Ishikawa (cell line): ENCODE data around the gene KIF24.

Source experiments
- CEBPB ChIP-seq: IDR thresholded peaks from 2 replicates; pipeline ENCODE4 v1.6.1; 2012
- CREB1 ChIP-seq: IDR thresholded peaks from 2 replicates; pipeline ENCODE4 v1.6.1; 2012; ENCODE audit warnings: low read depth
- NFIC ChIP-seq: IDR thresholded peaks from 2 replicates; pipeline ENCODE4 v1.6.1; 2012
- RAD21 ChIP-seq: IDR thresholded peaks from 2 replicates; pipeline ENCODE4 v1.6.1; 2012; ENCODE audit warnings: low read depth
- TCF12 ChIP-seq: IDR thresholded peaks from 2 replicates; pipeline ENCODE4 v1.6.1; 2012; ENCODE audit warnings: low read depth
- TEAD4 ChIP-seq: IDR thresholded peaks from 2 replicates; pipeline ENCODE4 v1.6.1; 2012
- YY1 ChIP-seq: IDR thresholded peaks from 2 replicates; pipeline ENCODE4 v1.6.1; 2012; ENCODE audit warnings: low read depth
- TF ChIP-seq, protein P1 (sequence below): IDR thresholded peaks from 2 replicates; pipeline ENCODE4 v1.6.1; 2012; ENCODE audit warnings: low read depth, mild to moderate bottlenecking
- TF ChIP-seq, protein P2 (sequence below): IDR thresholded peaks from 2 replicates; pipeline ENCODE4 v1.6.1; 2012
- TF ChIP-seq, protein P3 (sequence below): IDR thresholded peaks from 2 replicates; pipeline ENCODE4 v1.6.1; 2012

DNA sequence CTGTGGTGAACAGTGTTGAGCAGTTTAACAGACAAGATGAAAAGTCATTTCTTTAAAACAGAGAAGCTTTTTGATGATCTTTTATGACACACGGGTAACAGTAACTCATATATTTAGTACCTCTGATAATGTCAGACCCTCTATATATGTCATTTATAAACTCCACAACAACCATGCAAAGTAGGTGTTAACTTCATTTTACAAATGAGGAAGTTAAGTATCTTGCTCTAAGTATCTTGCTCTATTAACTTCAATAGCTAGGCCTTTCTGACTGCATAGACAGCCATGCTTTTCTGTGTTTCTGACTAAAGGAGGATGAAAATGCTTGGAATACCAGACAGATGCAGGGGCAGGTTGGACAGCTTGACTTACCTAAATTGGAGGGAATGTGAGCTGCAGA, 2.1 kb upstream of the KIF24 start:
- TF ChIP-seq YY1: no peak
- TF ChIP-seq, protein P1, sequence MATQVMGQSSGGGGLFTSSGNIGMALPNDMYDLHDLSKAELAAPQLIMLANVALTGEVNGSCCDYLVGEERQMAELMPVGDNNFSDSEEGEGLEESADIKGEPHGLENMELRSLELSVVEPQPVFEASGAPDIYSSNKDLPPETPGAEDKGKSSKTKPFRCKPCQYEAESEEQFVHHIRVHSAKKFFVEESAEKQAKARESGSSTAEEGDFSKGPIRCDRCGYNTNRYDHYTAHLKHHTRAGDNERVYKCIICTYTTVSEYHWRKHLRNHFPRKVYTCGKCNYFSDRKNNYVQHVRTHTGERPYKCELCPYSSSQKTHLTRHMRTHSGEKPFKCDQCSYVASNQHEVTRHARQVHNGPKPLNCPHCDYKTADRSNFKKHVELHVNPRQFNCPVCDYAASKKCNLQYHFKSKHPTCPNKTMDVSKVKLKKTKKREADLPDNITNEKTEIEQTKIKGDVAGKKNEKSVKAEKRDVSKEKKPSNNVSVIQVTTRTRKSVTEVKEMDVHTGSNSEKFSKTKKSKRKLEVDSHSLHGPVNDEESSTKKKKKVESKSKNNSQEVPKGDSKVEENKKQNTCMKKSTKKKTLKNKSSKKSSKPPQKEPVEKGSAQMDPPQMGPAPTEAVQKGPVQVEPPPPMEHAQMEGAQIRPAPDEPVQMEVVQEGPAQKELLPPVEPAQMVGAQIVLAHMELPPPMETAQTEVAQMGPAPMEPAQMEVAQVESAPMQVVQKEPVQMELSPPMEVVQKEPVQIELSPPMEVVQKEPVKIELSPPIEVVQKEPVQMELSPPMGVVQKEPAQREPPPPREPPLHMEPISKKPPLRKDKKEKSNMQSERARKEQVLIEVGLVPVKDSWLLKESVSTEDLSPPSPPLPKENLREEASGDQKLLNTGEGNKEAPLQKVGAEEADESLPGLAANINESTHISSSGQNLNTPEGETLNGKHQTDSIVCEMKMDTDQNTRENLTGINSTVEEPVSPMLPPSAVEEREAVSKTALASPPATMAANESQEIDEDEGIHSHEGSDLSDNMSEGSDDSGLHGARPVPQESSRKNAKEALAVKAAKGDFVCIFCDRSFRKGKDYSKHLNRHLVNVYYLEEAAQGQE: no peak
- TF ChIP-seq CREB1: no peak
- TF ChIP-seq RAD21: no peak
- TF ChIP-seq TEAD4: no peak
- TF ChIP-seq NFIC: no peak
- TF ChIP-seq, protein P2, sequence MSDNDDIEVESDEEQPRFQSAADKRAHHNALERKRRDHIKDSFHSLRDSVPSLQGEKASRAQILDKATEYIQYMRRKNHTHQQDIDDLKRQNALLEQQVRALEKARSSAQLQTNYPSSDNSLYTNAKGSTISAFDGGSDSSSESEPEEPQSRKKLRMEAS: no peak
- no peak for TF ChIP-seq TCF12
- TF ChIP-seq, protein P3, sequence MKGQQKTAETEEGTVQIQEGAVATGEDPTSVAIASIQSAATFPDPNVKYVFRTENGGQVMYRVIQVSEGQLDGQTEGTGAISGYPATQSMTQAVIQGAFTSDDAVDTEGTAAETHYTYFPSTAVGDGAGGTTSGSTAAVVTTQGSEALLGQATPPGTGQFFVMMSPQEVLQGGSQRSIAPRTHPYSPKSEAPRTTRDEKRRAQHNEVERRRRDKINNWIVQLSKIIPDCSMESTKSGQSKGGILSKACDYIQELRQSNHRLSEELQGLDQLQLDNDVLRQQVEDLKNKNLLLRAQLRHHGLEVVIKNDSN: no peak
- no peak for TF ChIP-seq CEBPB
